ENCODE data around the gene BARHL2. TPM values are rescaled to one million over a fixed set of nuclear protein-coding genes. Genes with fewer than 3 reads are reported as not detected.

Gene BARHL2
- total and polyA plus RNA-seq, 2 of the 4 experiments (the other 2 are of a cell fraction), result not detected

GRCh38 chr1:90716552-90717355, at the start of gene BARHL2 (continued):
- TF ChIP-seq CTCF (conservative IDR thresholded peaks at IDR 0.05; ENCODE audit: low read depth, low read length) (no peak), RCOR1 (IDR thresholded peaks at IDR 0.05; ENCODE audit: insufficient replicate concordance, low read length) (no peak)

GRCh38 chr1:90763930-90764329, 46.8 kb upstream of the BARHL2 start:
- ATAC-seq (ENCODE audit: low read depth) (no peak), DNase-seq (no peak)
- H2BK20ac ChIP-seq (ENCODE audit: low read depth, low read length), result no peak overlapping the region
- H4K20me1 ChIP-seq (ENCODE audit: insufficient read depth, low read length), result no peaks in the 10 kb centered on the region
- H4K8ac ChIP-seq (ENCODE audit: low read depth in 2 of 2, low read length in 2 of 2), result no peak overlapping the region
- no peaks in the 10 kb centered on the region for H3K9me3 ChIP-seq (ENCODE audit: control insufficient read depth, insufficient read depth, low read length)
- no peak for TF ChIP-seq RFX5 (IDR thresholded peaks at IDR 0.05; ENCODE audit: low read depth, low read length)
- 86% methylated on average over 2 of the region's 6 CpGs; no CpG with 5 or more reads in 1 of the 2 experiments for WGBS, 2 experiments (ENCODE audit: extremely low coverage in 2 of 2, insufficient read length in 1 of 2)
- in situ Hi-C loops (cut with MboI; ENCODE audit: low sequenced_read_pairs), result no loop called here
- H4K5ac ChIP-seq (ENCODE audit: low read depth, low read length), result no peak overlapping the region
- no peak overlapping the region for H3K4ac ChIP-seq (ENCODE audit: low read depth, low read length)
- H2BK15ac ChIP-seq (ENCODE audit: low read depth, low read length), result no peak overlapping the region
- BruUV-seq (replicated peaks), result no TSS peak
- H3K23ac ChIP-seq (ENCODE audit: low read depth, low read length), result no peak overlapping the region
- H3K4me2 ChIP-seq (ENCODE audit: low read depth, low read length), result no peak overlapping the region
- H2BK120ac ChIP-seq (ENCODE audit: low read depth, low read length), result no peak overlapping the region
- H3K27ac ChIP-seq (ENCODE audit: insufficient read depth, low read length), result no peak overlapping the region
- H3K9ac ChIP-seq (ENCODE audit: low read depth, low read length), result no peak overlapping the region
- intact Hi-C loops (cut with micrococcal nuclease), result no loop called here
- H3K79me1 ChIP-seq (ENCODE audit: low read depth in 1 of 2, low read length in 2 of 2), result no peaks in the 10 kb centered on the region
- H2AK9ac ChIP-seq (replicated peaks; ENCODE audit: low read depth, low read length, poor library complexity), result no peak overlapping the region
- H2BK5ac ChIP-seq (ENCODE audit: low read depth, low read length, poor library complexity, severe bottlenecking), result no peak overlapping the region
- no peaks in the 10 kb centered on the region; the same call in 1 of the 2 replicates for H3K27me3 ChIP-seq (ENCODE audit: control insufficient read depth, insufficient read depth, low read length)
- no peak overlapping the region for H4K91ac ChIP-seq (ENCODE audit: insufficient read depth, low read depth, low read length)
- CTCF ChIA-PET, result no interaction called here
- no peak overlapping the region for H3K18ac ChIP-seq (ENCODE audit: low read depth, low read length)
- POLR2A ChIA-PET (ENCODE audit: unreplicated experiment), result no interaction called here
- H3K4me1 ChIP-seq (ENCODE audit: control insufficient read depth, insufficient read depth, low read length), result no peaks in the 10 kb centered on the region
- no peaks in the 10 kb centered on the region for H3K9me1 ChIP-seq (ENCODE audit: insufficient read depth, low read length)
- no peak overlapping the region for H3K56ac ChIP-seq (ENCODE audit: extremely low read depth, insufficient read depth, low read length)
- H3K4me3 ChIP-seq (ENCODE audit: insufficient read depth, low read depth, low read length), result no peak overlapping the region
- dilution Hi-C loops (cut with HindIII; ENCODE audit: low sequenced_read_pairs, unreplicated experiment), result no loop called here
- no peak overlapping the region for H2AK5ac ChIP-seq (ENCODE audit: low read depth, low read length)
- H3K14ac ChIP-seq (replicated peaks; ENCODE audit: low read depth, low read length), result no peak overlapping the region
- no peak overlapping the region for H2AFZ ChIP-seq (replicated peaks; ENCODE audit: low read length, poor library complexity)
- H3K36me3 ChIP-seq (ENCODE audit: control insufficient read depth, insufficient read depth, low read length), result no peaks in the 10 kb centered on the region

Measured in IMR-90 (cell line).